ENCODE results near the gene TMC7. TPM values are rescaled to one million over a fixed set of nuclear protein-coding genes. Genes with fewer than 3 reads are reported as not detected.

TMC7 gene
- total RNA-seq, 1 donor from 2014 or later: 2.8 TPM

Small RNA genes lying within 50 kb of the gene (small RNA-seq; reads per million reads assigned to genes)
- not detected for gene RNU6-1340P

Other genes with a start within 250 kb of the TMC7 start
- gene RPS15A, start 193.6 kb upstream of the TMC7 start, total RNA-seq: 2,037 TPM
- 496 TPM for gene ARL6IP1, start 182.4 kb upstream of the TMC7 start, total RNA-seq
- 110 TPM for gene SMG1, start 57.5 kb upstream of the TMC7 start, total RNA-seq
- gene COQ7, start 83.7 kb downstream of the TMC7 start, total RNA-seq: 56.9 TPM
- gene ITPRIPL2, start 130.0 kb downstream of the TMC7 start, total RNA-seq: 5.1 TPM
- 6.2 TPM for gene SYT17, start 184.3 kb downstream of the TMC7 start, total RNA-seq

All from occipital lobe (tissue), 2 donors.